Muscle layer of colon (tissue), 2 donors: ENCODE data around the gene MKRN2.

ENCODE experiments used
- H3K27ac ChIP-seq: one replicate; pipeline ENCODE4 v1.7.0; 2013; ENCODE audit warnings: low read depth, mild to moderate bottlenecking, low read length, moderate library complexity
- H3K27me3 ChIP-seq, 2 donors: one replicate each; pipeline ENCODE4 v1.7.0; 2013; ENCODE audit warnings: low read length in 2 of 2, mild to moderate bottlenecking in 2 of 2; ENCODE audit not compliant: insufficient read depth in 2 of 2, control insufficient read depth in 1 of 2
- H3K36me3 ChIP-seq: one replicate; pipeline ENCODE4 v1.7.0; 2013; ENCODE audit warnings: mild to moderate bottlenecking, low read length; ENCODE audit not compliant: insufficient read depth
- H3K4me1 ChIP-seq: one replicate; pipeline ENCODE4 v1.7.0; 2013; ENCODE audit warnings: mild to moderate bottlenecking, low read length; ENCODE audit not compliant: insufficient read depth
- H3K4me3 ChIP-seq, 2 donors: one replicate each; pipeline ENCODE4 v1.7.0; 2013; ENCODE audit warnings: low read length in 2 of 2, low read depth in 1 of 2, mild to moderate bottlenecking in 1 of 2, moderate library complexity in 1 of 2
- H3K9ac ChIP-seq: one replicate; pipeline ENCODE4 v1.7.0; 2013; ENCODE audit warnings: low read length
- H3K9me3 ChIP-seq: one replicate; pipeline ENCODE4 v1.7.0; 2013; ENCODE audit warnings: mild to moderate bottlenecking, low read length
- donor health status: abdominal sarcoma.
- donor health status: Adenocarcinoma of cecum.

MKRN2 gene

GRCh38 chr3:12577379-12577778, 20.5 kb downstream of the MKRN2 start:
- Histone ChIP-seq H3K27ac (no peak overlapping the region), H3K9me3 (no peaks in the 10 kb centered on the region)

GRCh38 chr3:12578742-12579141, 21.9 kb downstream of the MKRN2 start:
- Histone ChIP-seq H3K9me3 (no peaks in the 10 kb centered on the region), H3K4me3 (no peak overlapping the region), H3K4me1 (no peaks in the 10 kb centered on the region), H3K27me3 (no peaks in the 10 kb centered on the region), H3K9ac (no peak overlapping the region), H3K27ac (no peak overlapping the region), H3K36me3 (peaks cover 86% of the 10 kb centered on the region)

More at GRCh38 chr3:12577379-12577778, 20.5 kb downstream of the MKRN2 start:
- Histone ChIP-seq H3K9ac (no peak overlapping the region), H3K36me3 (peaks cover 84% of the 10 kb centered on the region), H3K4me1 (no peaks in the 10 kb centered on the region), H3K27me3 (no peaks in the 10 kb centered on the region), H3K4me3 (no peak overlapping the region)

GRCh38 chr3:12579456-12579855, 22.6 kb downstream of the MKRN2 start:
- H3K9ac ChIP-seq: no peak overlapping the region
- H3K36me3 ChIP-seq: peaks cover 86% of the 10 kb centered on the region
- H3K4me3 ChIP-seq: no peak overlapping the region
- no peaks in the 10 kb centered on the region for H3K4me1 ChIP-seq
- H3K27me3 ChIP-seq: no peaks in the 10 kb centered on the region
- H3K27ac ChIP-seq: no peak overlapping the region
- H3K9me3 ChIP-seq: no peaks in the 10 kb centered on the region

GRCh38 chr3:12579905-12580304, 23.0 kb downstream of the MKRN2 start:
- Histone ChIP-seq H3K4me1 (no peaks in the 10 kb centered on the region), H3K9ac (no peak overlapping the region), H3K4me3 (no peak overlapping the region), H3K27me3 (no peaks in the 10 kb centered on the region), H3K27ac (no peak overlapping the region), H3K9me3 (no peaks in the 10 kb centered on the region), H3K36me3 (peaks cover 86% of the 10 kb centered on the region)

- Histone ChIP-seq H3K36me3 (peaks cover 73% of the 10 kb centered on the region), H3K4me1 (no peaks in the 10 kb centered on the region), H3K4me3 (no peak overlapping the region), H3K9me3 (no peaks in the 10 kb centered on the region), H3K9ac (no peak overlapping the region), H3K27ac (no peak overlapping the region), H3K27me3 (no peaks in the 10 kb centered on the region)
Measured at GRCh38 chr3:12582730-12583129, 25.8 kb downstream of the MKRN2 start.

- Histone ChIP-seq H3K36me3 (peaks cover 73% of the 10 kb centered on the region), H3K27ac (no peak overlapping the region), H3K4me1 (no peaks in the 10 kb centered on the region), H3K9me3 (no peaks in the 10 kb centered on the region), H3K27me3 (no peaks in the 10 kb centered on the region), H3K4me3 (no peak overlapping the region), H3K9ac (no peak overlapping the region)
Measured at GRCh38 chr3:12583280-12583679, 26.4 kb downstream of the MKRN2 start.

- Histone ChIP-seq H3K4me3 (no peak overlapping the region), H3K9me3 (no peaks in the 10 kb centered on the region), H3K36me3 (peaks cover 75% of the 10 kb centered on the region), H3K27ac (no peak overlapping the region), H3K4me1 (no peaks in the 10 kb centered on the region), H3K27me3 (no peaks in the 10 kb centered on the region), H3K9ac (no peak overlapping the region)
Measured at GRCh38 chr3:12584083-12584482, 27.2 kb downstream of the MKRN2 start.

GRCh38 chr3:12585181-12585580, 28.3 kb downstream of the MKRN2 start:
- H3K4me1 ChIP-seq: no peaks in the 10 kb centered on the region
- H3K9ac ChIP-seq: no peak overlapping the region
- no peak overlapping the region for H3K4me3 ChIP-seq
- H3K36me3 ChIP-seq: peaks cover 65% of the 10 kb centered on the region
- H3K27ac ChIP-seq: no peak overlapping the region
- H3K9me3 ChIP-seq: no peaks in the 10 kb centered on the region
- no peaks in the 10 kb centered on the region for H3K27me3 ChIP-seq

GRCh38 chr3:12585970-12586369, 29.1 kb downstream of the MKRN2 start:
- H3K27ac ChIP-seq: no peak overlapping the region
- H3K4me1 ChIP-seq: no peaks in the 10 kb centered on the region

GRCh38 chr3:12586403-12586802, 29.5 kb downstream of the MKRN2 start:
- peaks cover 66% of the 10 kb centered on the region for H3K36me3 ChIP-seq
- no peaks in the 10 kb centered on the region for H3K9me3 ChIP-seq
- no peaks in the 10 kb centered on the region for H3K4me1 ChIP-seq
- no peak overlapping the region for H3K9ac ChIP-seq
- H3K4me3 ChIP-seq: no peak overlapping the region
- H3K27ac ChIP-seq: no peak overlapping the region
- H3K27me3 ChIP-seq: no peaks in the 10 kb centered on the region

More at GRCh38 chr3:12585970-12586369, 29.1 kb downstream of the MKRN2 start:
- Histone ChIP-seq H3K27me3 (no peaks in the 10 kb centered on the region), H3K4me3 (no peak overlapping the region), H3K9ac (no peak overlapping the region), H3K9me3 (no peaks in the 10 kb centered on the region), H3K36me3 (peaks cover 66% of the 10 kb centered on the region)

- Histone ChIP-seq H3K9ac (no peak overlapping the region), H3K27ac (no peak overlapping the region), H3K9me3 (no peaks in the 10 kb centered on the region), H3K27me3 (no peaks in the 10 kb centered on the region), H3K36me3 (peaks cover 56% of the 10 kb centered on the region), H3K4me3 (no peak overlapping the region), H3K4me1 (no peaks in the 10 kb centered on the region)
Measured at GRCh38 chr3:12588039-12589009, 31.4 kb downstream of the MKRN2 start.

GRCh38 chr3:12590096-12590495, 33.2 kb downstream of the MKRN2 start:
- no peaks in the 10 kb centered on the region for H3K4me1 ChIP-seq
- H3K27me3 ChIP-seq: no peaks in the 10 kb centered on the region
- H3K36me3 ChIP-seq: peaks cover 57% of the 10 kb centered on the region
- H3K4me3 ChIP-seq: no peak overlapping the region
- no peak overlapping the region for H3K27ac ChIP-seq
- H3K9me3 ChIP-seq: no peaks in the 10 kb centered on the region
- no peak overlapping the region for H3K9ac ChIP-seq
